HG02981 (cell line): ENCODE results near the gene TP53BP2.
"Not testable (repeated sequence)": the region's sequence is repeated elsewhere in the genome, so short reads cannot be mapped to it uniquely, and the experiment has no call there.

ENCODE experiments used
- ATAC-seq: cut with Tn5 transposase; IDR thresholded peaks from one replicate; pipeline ENCODE4 v1.9.1; 2021; ENCODE audit warnings: mild to moderate bottlenecking, moderate library complexity; ENCODE audit not compliant: unreplicated experiment

TP53BP2 gene

DNA sequence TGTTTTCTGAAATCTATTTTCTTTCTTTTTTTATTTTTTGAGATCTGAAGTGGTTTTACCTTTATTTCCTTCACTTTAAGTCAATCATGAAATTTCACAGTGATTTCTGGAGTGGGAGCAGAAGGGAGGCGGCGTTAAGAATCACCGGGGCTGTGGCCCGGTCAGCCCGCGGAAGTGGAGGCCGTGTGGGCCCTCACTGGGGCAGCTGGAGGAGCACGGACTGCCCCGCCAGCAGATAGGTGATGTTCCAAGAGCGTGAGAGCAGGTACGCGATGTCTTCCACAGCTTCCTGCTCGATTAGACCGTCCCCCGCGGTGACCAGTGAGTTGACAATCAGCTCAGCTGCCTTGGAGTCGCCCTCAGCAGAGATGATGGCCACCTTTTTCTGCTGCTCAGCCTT lies 10.6 kb upstream of the TP53BP2 start:
- no peak for ATAC-seq

DNA sequence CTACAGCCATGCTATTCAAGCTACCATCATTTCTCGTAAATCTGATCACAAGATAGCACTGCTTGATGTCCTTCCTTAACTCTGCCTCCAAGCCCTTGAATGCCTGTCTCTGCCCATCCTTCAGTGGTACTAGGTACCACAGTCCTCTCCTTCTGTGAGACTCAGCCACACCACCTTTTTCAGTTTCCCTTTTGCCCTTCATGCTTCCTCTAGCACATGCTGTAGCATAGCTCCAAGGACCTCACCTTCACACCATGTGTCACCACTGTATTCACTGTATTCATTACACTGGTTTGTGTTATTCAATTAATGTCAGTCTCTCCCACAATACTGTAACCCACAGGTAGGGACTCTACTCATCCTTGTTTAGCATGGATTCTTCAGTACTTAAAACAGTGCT lies 8.0 kb upstream of the TP53BP2 start:
- ATAC-seq, result no peak

DNA sequence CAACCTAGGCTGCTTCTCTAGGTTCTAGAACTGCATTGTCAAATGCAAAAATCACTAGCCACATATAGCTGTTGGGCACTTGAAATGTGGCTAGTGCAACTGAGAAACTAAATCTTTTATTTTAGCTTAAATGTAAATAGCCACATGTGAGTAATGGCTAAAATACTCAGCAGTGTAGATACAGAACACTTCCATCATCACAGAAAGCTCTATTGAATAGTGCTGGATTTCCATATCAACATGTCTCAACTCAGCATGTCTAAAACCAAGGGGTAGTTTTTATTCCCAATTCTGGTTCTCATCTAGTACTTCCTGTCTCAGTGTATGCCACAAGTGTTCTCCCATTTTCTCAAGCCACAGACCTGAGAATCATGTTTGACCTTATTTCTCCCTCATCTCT lies 7.5 kb upstream of the TP53BP2 start:
- no peak for ATAC-seq

DNA sequence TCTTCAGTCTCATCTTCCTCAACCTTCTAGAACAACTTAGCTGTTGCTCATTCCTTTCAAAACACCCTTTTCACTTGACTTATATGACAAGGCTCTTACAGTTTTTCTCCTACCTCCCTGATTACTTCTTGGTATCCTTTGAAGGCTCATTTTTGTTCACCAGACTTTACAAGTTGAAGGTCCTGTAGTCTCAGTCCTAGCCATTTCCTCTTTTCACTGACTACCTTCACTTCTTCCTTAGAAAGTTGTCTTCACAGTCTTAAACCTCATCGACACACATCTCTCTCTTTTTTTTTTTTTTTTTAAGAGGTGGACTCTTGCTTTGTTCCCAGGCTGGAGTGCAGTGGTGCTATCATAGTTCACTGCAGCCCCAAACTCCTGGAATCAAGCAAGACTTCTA lies 6.6 kb upstream of the TP53BP2 start:
- no peak for ATAC-seq

DNA sequence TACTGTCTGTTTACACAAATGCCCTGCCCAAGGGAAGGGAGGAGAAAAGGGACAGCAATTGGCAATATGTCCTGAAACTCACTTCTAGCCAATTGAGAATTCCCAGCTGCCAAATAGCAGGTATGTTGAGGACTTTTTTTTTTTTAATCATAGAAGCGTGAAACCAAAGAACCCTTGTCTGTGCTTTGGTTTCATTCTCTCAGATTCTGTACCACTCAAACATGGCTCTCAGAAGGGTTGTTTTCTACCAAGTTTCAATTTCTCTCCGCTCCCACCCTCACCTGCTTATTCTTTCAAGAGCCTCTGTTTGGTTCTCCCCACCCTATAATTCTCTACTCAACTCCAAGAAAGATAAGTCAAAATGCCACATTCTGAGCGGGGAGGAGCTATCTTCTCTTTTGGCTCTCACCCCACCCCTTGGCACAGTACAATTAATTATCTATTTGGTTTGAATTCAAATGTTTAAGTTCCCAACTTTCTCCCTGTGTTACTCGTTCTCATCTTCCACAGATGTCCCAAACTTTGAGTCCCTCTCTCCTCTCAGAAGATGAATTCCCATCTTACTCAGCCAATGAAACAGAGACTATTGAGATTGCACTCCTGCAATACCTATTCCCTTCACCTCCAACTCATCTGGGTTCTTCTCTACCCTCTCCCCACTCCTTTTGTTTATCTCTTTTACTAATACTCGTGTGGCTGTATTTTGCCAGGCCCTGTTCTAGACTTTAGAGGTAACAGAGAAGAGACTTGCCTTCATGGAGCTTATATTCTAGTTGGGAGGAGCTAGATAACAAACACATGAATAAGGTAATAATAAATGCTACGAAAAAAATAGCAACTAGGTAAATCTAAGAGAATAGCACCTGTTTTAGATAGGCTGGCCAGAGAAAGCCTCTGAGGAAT lies 3.9 kb upstream of the TP53BP2 start:
- ATAC-seq, result peak; percentile 20

DNA sequence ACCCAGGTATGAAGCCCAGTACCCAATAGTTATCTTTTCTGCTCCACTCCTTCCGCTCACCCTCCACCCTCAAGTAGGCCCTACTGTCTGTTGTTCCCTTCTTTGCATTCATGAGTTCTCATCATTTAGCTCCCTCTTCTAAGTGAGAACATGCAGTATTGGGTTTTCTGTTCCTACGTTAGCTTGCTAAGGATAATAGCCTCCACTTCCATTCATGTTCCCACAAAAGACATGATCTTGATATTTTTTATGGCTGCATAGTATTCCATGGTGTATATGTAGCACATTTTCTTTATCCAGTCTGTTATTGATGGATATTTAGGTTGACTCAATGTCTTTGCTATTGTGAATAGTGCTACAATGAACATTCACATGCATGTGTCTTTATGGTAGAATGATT lies 2.8 kb upstream of the TP53BP2 start:
- ATAC-seq, result no peak

DNA sequence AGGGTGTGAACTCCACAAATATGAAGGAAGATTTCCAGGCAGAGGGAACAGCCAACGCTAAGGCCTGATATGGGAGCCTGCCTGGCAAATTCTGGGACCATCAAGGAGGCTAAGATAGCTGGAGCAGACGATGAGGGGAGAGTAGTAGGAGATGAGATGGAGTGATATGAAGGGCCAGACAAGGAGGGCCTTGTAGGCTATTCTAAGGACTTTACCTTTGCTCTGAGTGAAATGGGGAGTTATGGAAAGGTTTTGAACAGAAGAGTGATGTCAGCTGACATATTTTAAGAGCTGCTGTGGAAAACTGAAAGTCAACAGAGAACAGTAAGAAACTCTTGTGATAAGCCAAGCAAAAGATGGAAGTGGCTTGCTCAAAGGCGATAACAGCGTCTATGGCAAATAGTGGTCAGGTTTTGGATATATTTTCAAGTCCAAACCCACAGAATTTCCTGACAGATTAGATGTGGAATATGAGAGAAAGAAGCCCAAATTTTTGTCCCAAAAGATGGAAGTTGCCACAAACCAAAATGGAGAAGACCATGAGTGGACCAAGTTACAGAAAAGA lies 2.1 kb upstream of the TP53BP2 start:
- no peak for ATAC-seq

DNA sequence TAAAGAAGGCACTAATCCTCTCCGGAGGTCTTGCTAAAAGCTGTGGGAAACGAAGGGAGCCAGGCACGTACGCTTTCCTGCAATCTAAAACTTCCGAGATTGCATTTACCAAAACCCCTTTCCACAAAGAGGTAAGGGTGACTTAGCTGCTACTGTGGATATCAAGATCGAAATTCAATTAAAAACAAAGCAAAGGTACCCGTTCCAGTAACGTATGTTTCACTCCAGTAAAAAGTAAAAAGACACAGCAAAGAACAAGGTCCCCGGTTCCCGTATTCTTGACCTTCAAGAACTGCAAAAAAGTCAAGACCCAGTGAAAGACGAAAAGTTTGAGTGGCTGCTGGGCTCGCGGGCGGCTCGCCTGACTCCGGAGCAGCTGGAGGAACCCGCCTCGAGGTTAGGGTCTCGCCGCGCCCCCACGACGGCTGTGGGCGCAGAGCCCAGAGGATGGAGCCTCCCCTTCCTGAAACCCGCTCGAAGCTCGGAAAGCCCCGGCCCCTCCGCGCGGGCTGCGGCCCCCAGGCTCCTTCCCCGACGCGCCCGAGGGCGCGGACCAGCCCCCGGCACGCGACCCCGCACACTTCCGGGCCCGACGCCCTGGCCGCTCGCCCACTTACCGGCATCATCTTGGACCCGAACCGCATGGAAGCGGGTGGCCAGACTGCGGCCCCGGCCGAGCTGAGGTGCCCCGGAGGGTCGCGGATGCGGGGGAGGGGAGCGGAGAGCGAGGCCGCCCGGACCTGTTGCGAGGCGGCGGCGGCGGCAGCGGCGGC lies 524 bp downstream of the TP53BP2 start:
- peak; percentile 29 for ATAC-seq

DNA sequence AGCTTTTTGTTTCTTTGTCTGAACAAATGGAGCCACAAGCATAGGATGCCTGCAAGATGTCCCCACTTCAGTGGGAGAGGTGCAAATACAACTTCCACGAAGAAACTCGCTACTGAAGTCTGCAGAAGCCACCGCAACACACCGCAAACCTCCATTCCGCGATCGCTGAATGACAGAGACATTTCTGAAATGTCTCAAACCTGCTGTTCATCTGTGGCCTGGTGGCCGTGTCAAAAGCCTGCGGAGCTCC lies 1.0 kb downstream of the TP53BP2 start:
- no peak for ATAC-seq

DNA sequence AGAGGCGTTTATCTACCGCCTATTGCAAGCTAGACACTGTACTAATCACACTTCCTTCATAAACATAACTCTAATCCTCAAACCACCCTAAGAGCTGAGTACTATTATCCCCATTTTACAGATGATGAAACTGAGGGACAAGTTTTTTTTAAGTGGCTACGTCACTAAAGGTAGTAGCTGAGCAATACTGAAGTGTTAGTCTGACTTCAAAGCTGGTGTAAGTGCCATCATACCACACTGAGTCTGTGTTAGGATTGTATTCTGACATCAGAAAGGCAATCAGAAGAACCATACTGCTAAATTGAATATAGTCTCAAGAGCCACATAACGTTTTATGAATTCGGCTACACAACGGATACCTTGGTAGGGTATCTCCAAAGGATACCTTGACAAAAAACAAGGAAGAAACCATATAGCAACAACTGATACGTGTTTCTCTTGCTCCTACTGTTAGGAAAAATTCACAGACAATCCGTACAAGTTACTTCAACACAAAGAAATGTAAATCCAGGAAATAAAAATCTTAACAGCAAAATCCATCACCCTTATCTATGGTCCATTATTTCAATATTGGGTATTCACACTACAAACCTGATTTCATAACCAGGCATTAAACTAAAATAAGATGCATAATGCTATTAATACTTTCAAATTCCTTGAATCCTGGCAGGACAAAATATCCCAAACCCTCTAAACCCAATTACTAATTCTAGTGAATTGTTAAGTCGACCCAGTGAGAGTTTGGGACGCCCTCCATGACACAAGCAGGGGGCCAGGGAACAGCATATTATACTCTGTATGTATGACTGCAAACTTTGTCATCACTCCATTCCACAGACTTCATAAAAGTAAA lies 1.6 kb downstream of the TP53BP2 start:
- ATAC-seq, result no peak

DNA sequence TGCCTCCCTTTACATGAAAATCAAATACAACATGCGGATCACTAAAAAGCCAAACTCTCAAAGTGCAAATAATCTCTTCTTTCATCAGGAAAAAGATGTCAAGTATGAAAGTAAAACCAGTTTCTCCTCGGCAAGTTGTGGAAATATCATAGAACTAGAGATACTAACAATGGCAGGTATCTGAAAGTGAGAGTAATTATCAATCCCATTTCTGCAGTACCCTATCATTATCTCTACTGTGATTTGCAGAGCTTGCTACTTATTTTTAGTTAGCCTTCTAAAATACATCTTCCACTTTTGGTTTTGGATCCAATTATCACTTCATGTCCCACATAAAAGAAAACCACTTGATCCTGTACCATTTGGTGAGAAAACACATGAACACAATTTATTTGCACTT lies 3.0 kb downstream of the TP53BP2 start:
- no peak for ATAC-seq

DNA sequence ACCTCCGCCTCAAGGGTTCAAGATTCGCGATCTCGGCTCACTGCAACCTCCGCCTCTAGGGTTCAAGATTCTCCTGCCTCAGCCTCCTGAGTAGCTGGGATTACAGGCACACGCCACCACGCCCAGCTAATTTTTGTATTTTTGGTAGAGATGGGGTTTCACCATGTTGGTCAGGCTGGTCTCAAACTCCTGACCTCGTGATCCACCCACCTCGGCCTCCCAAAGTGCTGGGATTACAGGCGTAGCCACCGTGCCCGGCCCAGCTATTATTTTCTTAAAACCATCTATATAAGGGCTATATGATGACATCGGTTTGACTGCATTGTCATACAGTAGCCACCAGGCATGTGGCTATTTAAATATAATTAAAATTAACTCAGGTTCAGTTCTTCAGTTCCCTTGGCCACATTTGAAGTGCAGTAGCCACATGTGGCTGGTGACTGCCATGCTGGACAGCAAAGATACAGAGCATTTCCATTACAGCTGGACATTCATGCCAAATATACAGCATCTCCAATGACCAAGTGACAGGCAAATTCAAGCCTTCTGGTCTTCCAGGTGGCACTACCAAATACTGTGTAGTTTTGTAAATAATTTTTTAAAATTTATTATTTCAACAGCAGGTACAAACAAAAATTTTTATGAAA lies 3.6 kb downstream of the TP53BP2 start:
- not testable (repeated sequence) for ATAC-seq

DNA sequence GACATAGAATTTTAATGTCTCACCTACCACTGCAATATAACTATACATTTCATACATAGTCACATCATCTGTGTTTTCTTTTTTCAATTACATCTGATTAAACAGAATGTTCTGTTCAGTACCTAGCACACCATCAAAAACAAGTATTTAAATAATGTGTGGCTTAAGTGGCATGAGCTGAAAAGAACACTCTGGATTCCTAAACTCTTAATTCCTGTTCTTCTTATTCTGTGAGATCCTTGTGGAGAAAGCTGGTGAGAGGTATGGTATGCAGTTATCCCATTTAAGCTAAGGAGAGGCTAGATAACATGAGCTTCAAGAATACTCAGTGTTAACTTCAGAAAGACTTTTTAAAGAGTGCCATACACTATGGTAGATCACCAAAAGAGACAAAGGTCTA lies 5.5 kb downstream of the TP53BP2 start:
- ATAC-seq, result no peak

DNA sequence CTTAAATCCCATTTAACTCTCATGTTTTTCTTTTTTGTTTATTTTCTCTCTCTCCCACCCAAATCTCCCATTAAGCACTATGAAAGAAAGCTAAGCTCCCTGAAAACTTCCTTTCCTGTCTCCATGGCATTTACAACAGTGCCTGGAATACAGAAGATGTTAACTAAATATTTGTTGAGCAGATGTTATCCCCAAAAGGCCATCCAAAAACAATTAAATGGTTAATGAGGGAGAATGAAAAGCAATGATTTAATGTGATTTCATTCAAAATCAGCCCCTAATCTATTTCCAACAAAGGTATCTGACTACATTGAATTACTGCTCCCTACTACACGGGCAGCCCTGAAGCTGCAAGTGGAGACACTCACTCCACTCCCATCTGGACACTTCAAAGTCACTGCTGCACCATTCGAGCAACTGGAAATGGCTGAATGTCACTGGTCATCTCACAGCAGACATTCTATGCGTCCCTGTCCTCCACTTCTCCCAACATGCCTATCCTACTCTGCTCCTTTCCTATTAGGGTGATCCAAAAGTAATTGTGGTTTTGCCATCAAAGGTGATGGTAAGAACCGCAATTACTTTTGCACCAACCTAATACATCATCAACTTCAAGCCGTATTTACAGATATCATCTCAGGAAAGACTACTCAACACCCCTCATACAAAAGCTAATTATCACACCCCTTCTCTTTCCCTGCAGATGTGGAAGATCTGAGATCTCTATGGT lies 7.5 kb downstream of the TP53BP2 start:
- no peak for ATAC-seq

DNA sequence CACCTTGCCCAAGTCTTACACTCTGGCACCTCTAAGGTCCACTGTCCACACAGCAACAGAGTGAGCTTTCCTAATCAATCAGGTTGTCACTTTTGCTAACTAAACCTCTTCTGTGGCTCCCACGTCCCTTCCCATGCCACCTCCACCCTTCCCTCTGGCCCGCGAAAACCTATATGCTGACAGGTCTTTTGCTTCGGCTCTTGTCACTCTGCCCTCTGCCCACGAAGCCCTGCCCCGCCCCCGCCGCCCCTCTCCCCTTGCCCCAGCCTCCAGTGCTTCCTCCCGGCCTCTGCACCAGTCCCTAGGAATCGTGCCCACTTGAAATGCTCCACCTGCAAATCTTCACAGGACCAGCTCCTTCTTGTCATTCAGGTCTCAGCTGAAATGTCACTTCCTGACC lies 8.1 kb downstream of the TP53BP2 start:
- ATAC-seq, result no peak

DNA sequence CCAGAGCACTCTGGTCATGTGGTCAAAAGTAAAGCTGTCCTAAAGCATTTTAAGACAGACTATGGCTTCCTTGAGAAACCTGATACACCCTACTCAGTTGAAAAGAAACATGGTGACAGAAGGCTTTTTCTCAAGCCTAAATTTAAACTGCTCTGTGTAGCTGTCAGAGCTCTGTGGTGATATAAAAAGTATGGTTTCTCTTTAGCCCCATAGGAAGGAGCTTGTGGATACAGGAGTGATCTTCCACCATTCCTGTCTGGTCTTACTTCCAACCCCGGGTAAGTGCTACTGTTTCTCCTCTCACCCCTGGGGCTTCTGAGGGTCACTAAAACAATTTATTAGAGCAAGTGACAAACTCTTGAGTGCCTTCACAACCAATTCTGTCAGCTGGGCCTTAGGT lies 8.5 kb downstream of the TP53BP2 start:
- no peak for ATAC-seq

DNA sequence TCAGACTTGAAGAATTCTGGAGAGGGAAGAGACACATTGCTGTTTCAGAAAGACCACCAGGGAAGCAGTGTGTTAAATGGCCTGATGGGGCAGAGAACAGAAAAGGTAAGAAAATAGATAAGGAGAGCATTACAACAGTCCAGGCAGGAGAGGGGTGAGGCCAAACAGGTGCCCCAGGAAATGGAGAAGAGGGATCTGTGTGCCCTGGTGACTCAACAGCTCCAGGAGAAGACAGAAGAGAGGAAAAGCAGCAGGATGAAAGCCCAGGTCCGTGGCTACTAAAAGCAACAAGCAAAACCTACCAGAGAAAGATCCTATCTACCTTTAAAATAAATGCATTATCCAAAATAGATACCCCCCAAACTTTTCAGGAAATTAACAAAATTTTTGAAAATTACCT lies 9.2 kb downstream of the TP53BP2 start:
- ATAC-seq, result no peak

DNA sequence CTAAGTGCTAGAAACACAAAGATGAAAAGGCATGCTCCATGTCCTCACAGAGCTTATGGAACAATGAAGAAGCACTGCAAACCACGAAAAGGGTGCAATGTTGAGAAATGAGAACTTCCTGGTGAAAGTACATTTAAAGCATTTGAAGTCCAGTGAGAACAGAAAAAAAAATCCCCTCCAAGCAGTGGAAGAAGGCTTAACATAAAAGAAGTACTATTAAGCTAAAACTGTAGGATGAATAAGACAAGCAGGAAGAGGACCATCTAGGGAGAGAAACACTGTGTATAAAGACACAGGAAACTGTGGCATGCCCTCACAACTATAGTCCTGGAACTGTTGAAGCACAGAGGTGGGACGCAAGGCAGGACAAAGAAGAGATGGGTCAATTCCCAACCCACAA lies 10.0 kb downstream of the TP53BP2 start:
- ATAC-seq, result no peak

DNA sequence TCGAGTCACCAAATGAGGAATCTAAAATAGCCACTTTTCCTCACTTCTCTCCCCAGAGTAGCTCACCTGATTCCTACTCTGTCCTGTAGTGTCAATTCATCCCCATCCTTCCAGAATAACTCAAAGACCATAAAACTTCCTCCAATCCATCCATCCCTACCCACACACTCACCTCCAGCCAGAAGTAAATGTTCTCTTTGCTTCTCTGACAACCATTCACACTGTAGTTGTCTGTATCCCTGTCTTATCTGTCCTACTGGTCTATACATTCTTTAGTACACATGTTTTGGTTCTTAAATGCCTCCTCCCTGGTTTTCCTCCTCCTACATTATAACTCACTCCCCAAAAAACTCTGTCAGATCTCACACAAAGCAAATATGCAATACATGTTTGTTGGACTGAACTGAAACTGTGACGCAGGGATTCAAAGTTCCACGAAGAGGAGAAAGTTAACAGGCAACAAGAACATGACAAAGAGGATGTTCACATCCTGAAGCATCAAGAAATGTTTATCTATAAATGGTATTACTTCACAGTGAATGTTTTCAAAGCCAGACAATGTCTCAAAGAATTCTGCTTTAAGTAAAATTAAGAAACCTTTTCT lies 11.0 kb downstream of the TP53BP2 start:
- no peak for ATAC-seq

DNA sequence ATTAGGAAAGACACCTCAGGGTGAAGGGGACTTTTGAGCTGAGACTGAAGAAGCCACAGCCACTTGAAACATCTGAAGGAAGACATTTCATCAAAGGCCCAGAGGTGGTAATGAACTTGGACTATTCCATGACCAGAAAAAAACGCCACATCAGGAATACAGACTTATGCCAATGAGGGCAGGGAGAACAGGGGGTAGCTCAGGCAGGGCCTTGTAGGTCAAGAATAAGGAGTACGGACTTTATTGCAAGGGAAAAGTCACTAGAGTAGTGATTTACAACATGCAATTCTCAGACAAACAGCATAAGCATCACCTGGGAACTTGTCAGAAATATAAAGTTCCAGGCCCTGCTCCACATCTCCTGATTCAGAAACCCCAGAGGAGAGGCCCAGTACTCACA lies 11.8 kb downstream of the TP53BP2 start:
- no peak for ATAC-seq
